ENCODE measurements around the gene CSTPP1.

Gene CSTPP1

GRCh38 chr11:46890665-46891064 lies 45.9 kb upstream of the CSTPP1 start:
- H3K27ac ChIP-seq (ENCODE audit: poor library complexity, severe bottlenecking) = no peak overlapping the region
- no peaks in the 10 kb centered on the region for H3K4me1 ChIP-seq (ENCODE audit: insufficient read depth, poor library complexity, severe bottlenecking)
- no peaks in the 10 kb centered on the region for H3K9me3 ChIP-seq (ENCODE audit: severe bottlenecking)
- no peak for DNase-seq (ENCODE audit: low spot score)
- no peak for ATAC-seq (ENCODE audit: low read depth)
- H3K36me3 ChIP-seq (ENCODE audit: low read depth) = peaks cover 8% of the 10 kb centered on the region
- no peaks in the 10 kb centered on the region for H3K27me3 ChIP-seq (ENCODE audit: insufficient read depth, poor library complexity, severe bottlenecking)
- no peak for TF ChIP-seq CTCF (IDR thresholded peaks at IDR 0.05; ENCODE audit: poor library complexity, severe bottlenecking)
- no peak overlapping the region for H3K4me3 ChIP-seq (ENCODE audit: severe bottlenecking)

GRCh38 chr11:46892109-46892508 lies 44.5 kb upstream of the CSTPP1 start:
- DNase-seq (ENCODE audit: low spot score) (no peak), ATAC-seq (ENCODE audit: low read depth) (no peak)
- H3K4me3 ChIP-seq (ENCODE audit: severe bottlenecking) = no peak overlapping the region
- H3K4me1 ChIP-seq (ENCODE audit: insufficient read depth, poor library complexity, severe bottlenecking) = no peaks in the 10 kb centered on the region
- no peak for TF ChIP-seq CTCF (IDR thresholded peaks at IDR 0.05; ENCODE audit: poor library complexity, severe bottlenecking)
- no peak overlapping the region for H3K27ac ChIP-seq (ENCODE audit: poor library complexity, severe bottlenecking)
- H3K27me3 ChIP-seq (ENCODE audit: insufficient read depth, poor library complexity, severe bottlenecking) = no peaks in the 10 kb centered on the region
- H3K36me3 ChIP-seq (ENCODE audit: low read depth) = peaks cover 8% of the 10 kb centered on the region
- H3K9me3 ChIP-seq (ENCODE audit: severe bottlenecking) = no peaks in the 10 kb centered on the region

DNA sequence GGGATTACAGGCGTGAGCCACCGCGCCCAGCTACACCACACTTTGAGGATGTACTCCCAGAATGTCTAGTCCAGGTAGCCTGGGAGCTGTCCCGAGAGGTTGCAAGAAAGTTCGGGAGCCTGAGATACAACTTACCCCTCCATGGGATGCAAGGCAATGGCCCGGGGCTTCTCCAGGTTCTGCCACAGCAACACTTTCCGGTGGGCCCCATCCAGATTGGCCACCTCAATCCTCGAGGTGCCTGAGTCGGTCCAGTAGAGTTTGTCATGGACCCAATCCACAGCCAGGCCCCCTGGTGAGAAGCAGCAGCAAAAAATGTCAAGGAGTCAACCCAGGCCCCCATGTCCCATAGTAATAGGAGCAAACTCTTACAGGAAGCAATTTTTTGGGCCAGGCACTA lies 43.7 kb upstream of the CSTPP1 start:
- Histone ChIP-seq H3K4me3 (ENCODE audit: severe bottlenecking) (no peak overlapping the region), H3K27ac (ENCODE audit: poor library complexity, severe bottlenecking) (no peak overlapping the region), H3K36me3 (ENCODE audit: low read depth) (peaks cover 8% of the 10 kb centered on the region), H3K4me1 (ENCODE audit: insufficient read depth, poor library complexity, severe bottlenecking) (no peaks in the 10 kb centered on the region), H3K27me3 (ENCODE audit: insufficient read depth, poor library complexity, severe bottlenecking) (no peaks in the 10 kb centered on the region), H3K9me3 (ENCODE audit: severe bottlenecking) (no peaks in the 10 kb centered on the region)
- ATAC-seq (ENCODE audit: low read depth) (no peak), DNase-seq (ENCODE audit: low spot score) (no peak)
- TF ChIP-seq CTCF (IDR thresholded peaks at IDR 0.05; ENCODE audit: poor library complexity, severe bottlenecking) = no peak

- H3K9me3 ChIP-seq (ENCODE audit: severe bottlenecking) = no peaks in the 10 kb centered on the region
- no peaks in the 10 kb centered on the region for H3K27me3 ChIP-seq (ENCODE audit: insufficient read depth, poor library complexity, severe bottlenecking)
- TF ChIP-seq CTCF (IDR thresholded peaks at IDR 0.05; ENCODE audit: poor library complexity, severe bottlenecking) = no peak
- no peaks in the 10 kb centered on the region for H3K4me1 ChIP-seq (ENCODE audit: insufficient read depth, poor library complexity, severe bottlenecking)
- no peak overlapping the region for H3K4me3 ChIP-seq (ENCODE audit: severe bottlenecking)
- H3K27ac ChIP-seq (ENCODE audit: poor library complexity, severe bottlenecking) = no peak overlapping the region
- H3K36me3 ChIP-seq (ENCODE audit: low read depth) = no peaks in the 10 kb centered on the region
- DNase-seq (ENCODE audit: low spot score) (no peak), ATAC-seq (ENCODE audit: low read depth) (no peak)
Observed at GRCh38 chr11:46894506-46894905, 42.1 kb upstream of the CSTPP1 start.

DNA sequence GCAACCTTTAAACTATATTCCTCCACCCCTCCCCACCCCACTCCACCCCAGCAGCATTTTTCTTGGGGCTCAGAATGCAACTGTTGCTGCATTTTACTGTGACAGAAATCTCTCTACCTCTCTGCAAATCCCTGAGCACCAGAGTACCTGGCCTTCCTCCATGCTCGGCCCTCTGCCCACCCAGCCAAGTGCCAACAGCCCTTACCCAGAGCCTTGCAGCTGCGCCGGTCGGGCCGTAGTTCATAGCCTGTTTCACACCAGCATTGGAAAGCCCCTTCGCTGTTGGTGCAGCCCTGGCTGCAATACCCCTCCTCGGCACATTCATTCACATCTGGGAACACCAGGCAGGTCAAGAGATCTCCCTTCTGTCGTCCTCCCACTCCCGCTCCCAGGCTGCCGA lies 41.6 kb upstream of the CSTPP1 start:
- Histone ChIP-seq H3K4me3 (ENCODE audit: severe bottlenecking) (no peak overlapping the region), H3K27ac (ENCODE audit: poor library complexity, severe bottlenecking) (no peak overlapping the region), H3K27me3 (ENCODE audit: insufficient read depth, poor library complexity, severe bottlenecking) (no peaks in the 10 kb centered on the region), H3K36me3 (ENCODE audit: low read depth) (no peaks in the 10 kb centered on the region), H3K4me1 (ENCODE audit: insufficient read depth, poor library complexity, severe bottlenecking) (no peaks in the 10 kb centered on the region), H3K9me3 (ENCODE audit: severe bottlenecking) (no peaks in the 10 kb centered on the region)
- no peak for TF ChIP-seq CTCF (IDR thresholded peaks at IDR 0.05; ENCODE audit: poor library complexity, severe bottlenecking)
- ATAC-seq (ENCODE audit: low read depth) (no peak), DNase-seq (ENCODE audit: low spot score) (no peak)

Measured in RWPE2 (cell line).